Cardiac ventricle fibroblast (primary cell): ENCODE results near the gene NCL. TPM values are rescaled to one million over a fixed set of nuclear protein-coding genes. Genes with fewer than 3 reads are reported as not detected.

Source experiments
- total RNA-seq: library from RNA; depleted of rRNA; stranded (reverse); fragments of >200 nt; gene quantifications from 2 replicates; pipeline ENCODE4 v1.2.3, GENCODE V29; 2015

The NCL gene, protein sequence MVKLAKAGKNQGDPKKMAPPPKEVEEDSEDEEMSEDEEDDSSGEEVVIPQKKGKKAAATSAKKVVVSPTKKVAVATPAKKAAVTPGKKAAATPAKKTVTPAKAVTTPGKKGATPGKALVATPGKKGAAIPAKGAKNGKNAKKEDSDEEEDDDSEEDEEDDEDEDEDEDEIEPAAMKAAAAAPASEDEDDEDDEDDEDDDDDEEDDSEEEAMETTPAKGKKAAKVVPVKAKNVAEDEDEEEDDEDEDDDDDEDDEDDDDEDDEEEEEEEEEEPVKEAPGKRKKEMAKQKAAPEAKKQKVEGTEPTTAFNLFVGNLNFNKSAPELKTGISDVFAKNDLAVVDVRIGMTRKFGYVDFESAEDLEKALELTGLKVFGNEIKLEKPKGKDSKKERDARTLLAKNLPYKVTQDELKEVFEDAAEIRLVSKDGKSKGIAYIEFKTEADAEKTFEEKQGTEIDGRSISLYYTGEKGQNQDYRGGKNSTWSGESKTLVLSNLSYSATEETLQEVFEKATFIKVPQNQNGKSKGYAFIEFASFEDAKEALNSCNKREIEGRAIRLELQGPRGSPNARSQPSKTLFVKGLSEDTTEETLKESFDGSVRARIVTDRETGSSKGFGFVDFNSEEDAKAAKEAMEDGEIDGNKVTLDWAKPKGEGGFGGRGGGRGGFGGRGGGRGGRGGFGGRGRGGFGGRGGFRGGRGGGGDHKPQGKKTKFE
- total RNA-seq = 158 and 159 TPM in 2 replicates

DNA sequence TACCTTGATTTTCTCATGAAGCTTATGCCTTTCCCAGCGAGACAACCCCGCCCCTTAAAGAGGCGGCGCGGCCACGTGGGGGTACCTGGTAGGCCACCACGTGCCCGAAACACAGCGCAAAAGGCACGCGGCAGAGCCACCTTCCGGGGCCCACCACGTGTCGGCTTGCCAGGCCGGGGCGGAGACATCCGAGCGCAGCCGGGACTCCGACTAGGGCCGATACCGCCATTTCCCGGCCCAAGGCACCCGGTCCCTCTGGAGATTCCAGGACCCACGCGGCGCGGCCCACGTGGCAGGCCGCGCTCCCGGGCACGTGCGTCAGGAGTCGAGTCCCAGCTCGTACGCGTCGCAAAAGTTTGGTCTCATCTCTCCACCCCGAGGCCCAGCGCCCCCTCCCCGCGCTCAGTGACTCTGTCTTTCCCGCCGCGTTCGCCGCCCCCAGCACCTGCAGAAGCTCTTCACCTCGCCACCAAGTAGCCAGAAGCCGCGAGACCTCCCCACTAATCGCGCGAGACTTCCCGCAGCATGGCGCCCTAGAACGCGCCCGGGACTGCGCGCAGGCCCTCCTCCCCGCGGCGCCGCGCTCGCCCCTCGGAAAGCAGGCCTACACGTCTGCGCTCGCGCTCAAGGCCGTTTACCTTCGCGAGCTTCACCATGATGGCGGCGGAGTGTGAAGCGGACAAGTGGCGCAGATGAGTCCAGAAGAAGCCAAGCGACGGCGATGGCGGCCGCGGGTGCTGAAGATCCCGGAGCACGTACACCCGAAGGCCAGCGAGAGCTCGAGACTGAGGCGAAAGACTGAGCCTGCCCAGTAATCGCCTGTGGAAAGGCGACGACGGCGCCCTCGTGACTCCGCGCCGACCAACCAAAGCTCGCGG, at the start of gene NCL:
NCL (minus strand) TSS at position 787 of the 878 bp plus-strand sequence; CDS start at position 656, 131 bp downstream.

Other genes with a start within 250 kb of the NCL start
- 0.12 TPM in 1 of 2 replicates, not detected in the other for gene B3GNT7, start 68.8 kb downstream of the NCL start, total RNA-seq
- not detected in 2 replicates for gene NMUR1, start 66.0 kb upstream of the NCL start, total RNA-seq
- not detected in 2 replicates for gene TEX44, start 128.4 kb upstream of the NCL start, total RNA-seq
- gene PTMA, start 244.0 kb upstream of the NCL start, total RNA-seq = 494 and 552 TPM in 2 replicates